Measurements from ENCODE around the gene CEND1.

The CEND1 gene

GRCh38 chr11:808427-809286 is 18.8 kb upstream of the CEND1 start:
- Histone ChIP-seq H3K4me2 (ENCODE audit: low read length) (peak overlapping the region; percentile 98), H3K4me3 (ENCODE audit: low read length) (peak overlapping the region; percentile 94), H3K27me3 (ENCODE audit: low read depth, low read length) (no peaks in the 10 kb centered on the region), H3K27ac (ENCODE audit: low read length) (peak overlapping the region; percentile 87), H3K4me1 (ENCODE audit: low read length) (peaks cover 32% of the 10 kb centered on the region), H3K36me3 (replicated peaks; ENCODE audit: low read depth, low read length) (peaks cover 36% of the 10 kb centered on the region), H3K9ac (ENCODE audit: low read length) (peak overlapping the region; percentile 94), H2AFZ (ENCODE audit: low read depth, low read length) (no peak overlapping the region), H4K20me1 (ENCODE audit: insufficient read depth, low read length) (peaks cover 25% of the 10 kb centered on the region), H3K9me3 (ENCODE audit: insufficient read depth, low read length) (no peaks in the 10 kb centered on the region), H3K79me2 (ENCODE audit: low read length) (peaks cover 53% of the 10 kb centered on the region)
- TF ChIP-seq EZH2phosphoT487 (IDR thresholded peaks at IDR 0.05; ENCODE audit: low read depth): no peak
- TF ChIP-seq CTCF (IDR thresholded peaks at IDR 0.05; ENCODE audit: low read depth, low read length): no peak

GRCh38 chr11:804599-804964 is 14.7 kb upstream of the CEND1 start:
- Histone ChIP-seq H3K9ac (ENCODE audit: low read length) (peak overlapping the region; percentile 77), H3K4me3 (ENCODE audit: low read length) (peak overlapping the region; percentile 85), H4K20me1 (ENCODE audit: insufficient read depth, low read length) (no peaks in the 10 kb centered on the region), H3K27me3 (ENCODE audit: low read depth, low read length) (no peaks in the 10 kb centered on the region), H3K27ac (ENCODE audit: low read length) (peak overlapping the region; percentile 12; the same call in 1 of the 2 replicates), H2AFZ (ENCODE audit: low read depth, low read length) (no peak overlapping the region), H3K9me3 (ENCODE audit: insufficient read depth, low read length) (no peaks in the 10 kb centered on the region), H3K4me2 (ENCODE audit: low read length) (peak overlapping the region; percentile 90), H3K36me3 (replicated peaks; ENCODE audit: low read depth, low read length) (no peaks in the 10 kb centered on the region), H3K4me1 (ENCODE audit: low read length) (peaks cover 18% of the 10 kb centered on the region; the same call in 1 of the 2 replicates), H3K79me2 (ENCODE audit: low read length) (peaks cover 17% of the 10 kb centered on the region)
- no peak for TF ChIP-seq EZH2phosphoT487 (IDR thresholded peaks at IDR 0.05; ENCODE audit: low read depth)
- no peak for TF ChIP-seq CTCF (IDR thresholded peaks at IDR 0.05; ENCODE audit: low read depth, low read length)

- peaks cover 14% of the 10 kb centered on the region for H3K79me2 ChIP-seq (ENCODE audit: low read length)
- no peaks in the 10 kb centered on the region for H4K20me1 ChIP-seq (ENCODE audit: insufficient read depth, low read length)
- no peaks in the 10 kb centered on the region for H3K9me3 ChIP-seq (ENCODE audit: insufficient read depth, low read length)
- TF ChIP-seq CTCF (IDR thresholded peaks at IDR 0.05; ENCODE audit: low read depth, low read length): no peak
- no peak for TF ChIP-seq EZH2phosphoT487 (IDR thresholded peaks at IDR 0.05; ENCODE audit: low read depth)
- no peak overlapping the region for H2AFZ ChIP-seq (ENCODE audit: low read depth, low read length)
- no peaks in the 10 kb centered on the region for H3K27me3 ChIP-seq (ENCODE audit: low read depth, low read length)
- H3K4me2 ChIP-seq (ENCODE audit: low read length): peak overlapping the region; percentile 90
- no peak overlapping the region for H3K27ac ChIP-seq (ENCODE audit: low read length)
- peak overlapping the region; percentile 77 for H3K9ac ChIP-seq (ENCODE audit: low read length)
- H3K4me3 ChIP-seq (ENCODE audit: low read length): peak overlapping the region; percentile 85
- no peaks in the 10 kb centered on the region for H3K36me3 ChIP-seq (replicated peaks; ENCODE audit: low read depth, low read length)
- peaks cover 18% of the 10 kb centered on the region; the same call in 1 of the 2 replicates for H3K4me1 ChIP-seq (ENCODE audit: low read length)
Observed at GRCh38 chr11:803770-804598, 14.1 kb upstream of the CEND1 start.

GRCh38 chr11:803467-803742 is 13.5 kb upstream of the CEND1 start:
- Histone ChIP-seq H3K4me2 (ENCODE audit: low read length) (peak overlapping the region; percentile 90; the same call in 1 of the 2 replicates), H3K9ac (ENCODE audit: low read length) (no peak overlapping the region), H2AFZ (ENCODE audit: low read depth, low read length) (no peak overlapping the region), H3K9me3 (ENCODE audit: insufficient read depth, low read length) (no peaks in the 10 kb centered on the region), H3K27ac (ENCODE audit: low read length) (no peak overlapping the region), H3K27me3 (ENCODE audit: low read depth, low read length) (no peaks in the 10 kb centered on the region), H3K36me3 (replicated peaks; ENCODE audit: low read depth, low read length) (no peaks in the 10 kb centered on the region), H3K4me1 (ENCODE audit: low read length) (peaks cover 16% of the 10 kb centered on the region; the same call in 1 of the 2 replicates), H3K4me3 (ENCODE audit: low read length) (no peak overlapping the region), H3K79me2 (ENCODE audit: low read length) (peaks cover 8% of the 10 kb centered on the region), H4K20me1 (ENCODE audit: insufficient read depth, low read length) (no peaks in the 10 kb centered on the region)
- no peak for TF ChIP-seq CTCF (IDR thresholded peaks at IDR 0.05; ENCODE audit: low read depth, low read length)
- TF ChIP-seq EZH2phosphoT487 (IDR thresholded peaks at IDR 0.05; ENCODE audit: low read depth): no peak
